ENCODE data around the gene GPS1.

GPS1 gene

DNA sequence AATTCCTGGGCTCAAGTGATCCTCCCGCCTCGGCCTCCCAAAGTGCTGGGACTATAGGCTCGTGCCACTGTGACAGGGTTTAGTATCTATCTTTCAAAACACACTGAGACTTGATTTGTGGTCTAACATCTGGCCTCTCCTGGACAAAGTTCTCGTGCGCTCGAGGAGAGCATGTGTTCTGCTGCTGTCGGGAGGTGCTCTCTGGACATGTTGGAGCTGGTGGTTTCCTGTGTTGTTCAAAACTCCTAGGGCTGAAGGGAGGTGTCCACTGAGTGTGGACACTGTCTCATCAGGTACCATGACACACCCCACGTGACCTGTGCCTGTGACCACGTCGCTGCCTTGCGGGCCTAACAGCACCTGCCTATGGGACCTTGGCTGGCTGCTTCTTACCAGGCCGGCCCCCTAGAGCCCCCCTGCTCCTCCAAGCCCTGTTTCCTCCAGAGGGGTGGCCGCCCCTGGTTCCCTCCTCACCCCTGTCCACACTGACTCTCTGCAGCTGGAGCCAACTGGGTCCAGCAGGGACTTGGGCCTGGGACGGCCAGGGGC lies 5.7 kb upstream of the GPS1 start:
- no peak for DNase-seq (ENCODE audit: low spot score)

DNA sequence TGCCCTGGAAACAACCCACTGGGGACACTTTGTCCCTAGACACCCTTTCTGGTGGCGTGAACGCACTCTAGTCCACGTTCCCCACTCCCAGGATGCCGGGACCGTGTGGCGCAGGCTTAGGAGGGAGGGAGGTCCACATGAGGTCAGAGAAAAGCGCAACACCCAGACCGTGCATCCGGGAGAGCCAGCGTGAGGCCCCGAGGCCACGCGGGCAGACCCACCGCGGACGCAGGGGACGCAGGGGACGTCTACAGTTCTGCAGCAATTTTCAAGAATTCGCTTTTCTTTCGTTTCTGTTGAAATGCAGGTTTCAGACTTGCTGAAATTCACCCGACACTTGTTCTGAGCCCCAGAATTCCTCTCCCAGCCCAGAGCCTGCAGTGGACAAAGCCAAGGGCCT lies 4.8 kb upstream of the GPS1 start:
- DNase-seq (ENCODE audit: low spot score): no peak

DNA sequence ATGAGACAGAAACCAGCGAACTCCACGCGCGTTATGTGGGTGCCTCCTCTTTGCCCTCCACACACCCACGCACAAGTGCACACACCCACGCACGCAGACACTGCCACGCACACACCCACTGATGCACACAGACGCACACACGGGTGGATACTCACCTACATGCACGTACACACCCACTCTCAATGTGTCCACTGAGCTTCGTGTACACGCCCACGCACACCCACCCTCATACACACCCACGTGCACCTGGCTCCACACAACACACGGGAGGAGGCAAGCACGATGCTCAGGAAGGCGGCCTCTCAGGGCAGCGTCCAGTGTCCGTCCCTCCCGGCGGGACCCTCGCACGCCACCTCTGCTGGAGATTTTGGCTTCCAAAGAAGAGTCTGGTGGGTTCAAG lies 4.3 kb upstream of the GPS1 start:
- no peak for DNase-seq (ENCODE audit: low spot score)

DNA sequence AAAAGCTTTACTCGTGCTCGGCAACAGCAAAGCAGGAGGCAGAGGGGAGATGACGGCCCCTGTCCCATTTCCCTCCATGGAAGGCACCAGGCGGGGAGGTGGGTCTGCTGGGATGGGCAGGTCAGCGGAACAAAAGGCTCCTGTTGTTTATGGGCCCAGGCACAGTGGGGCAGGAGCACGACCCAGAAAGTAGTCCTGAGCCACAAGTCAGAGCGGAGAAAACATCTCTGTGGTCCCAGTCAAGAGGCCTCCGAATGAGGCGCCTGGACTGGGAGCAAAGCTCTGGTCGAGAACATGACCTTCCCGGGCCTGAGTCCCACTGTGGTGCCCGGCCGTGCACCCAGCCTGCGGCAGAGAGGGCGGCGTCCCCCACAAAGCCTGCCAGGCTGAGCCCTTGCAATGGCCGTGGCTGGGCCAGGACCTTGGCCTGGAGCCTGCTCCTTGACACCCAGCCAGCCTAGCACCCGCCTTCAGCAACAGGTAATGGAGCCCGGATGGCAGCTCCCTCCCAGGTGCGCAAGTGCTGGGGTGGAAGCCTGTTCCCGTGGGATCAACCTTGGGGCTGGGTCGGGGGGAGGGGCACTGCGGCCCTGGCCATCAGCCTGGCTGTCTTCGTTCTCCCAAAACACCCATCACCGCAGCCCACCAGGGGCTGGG lies 3.7 kb upstream of the GPS1 start:
- no peak for DNase-seq (ENCODE audit: low spot score)

DNA sequence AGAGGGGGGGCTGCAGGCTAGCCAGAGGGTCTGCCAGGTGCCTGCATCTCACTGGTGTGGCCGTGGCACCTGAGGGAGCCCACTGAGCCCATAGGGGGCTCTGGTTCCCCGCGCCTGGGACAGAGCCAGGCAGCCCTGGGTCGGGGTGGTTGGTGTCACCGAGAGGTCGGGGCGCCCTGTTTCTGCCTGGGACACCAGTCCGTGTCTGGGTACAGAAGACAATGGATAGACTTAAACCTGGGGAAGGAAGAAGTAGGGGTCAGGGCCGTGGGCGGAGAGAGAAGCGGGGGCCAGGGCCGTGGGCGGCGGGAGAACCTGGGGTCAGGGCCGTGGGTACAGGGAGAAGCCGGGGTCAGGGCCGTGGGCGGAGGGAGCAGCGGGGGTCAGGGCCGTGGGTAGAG lies 3.1 kb upstream of the GPS1 start:
- no peak for DNase-seq (ENCODE audit: low spot score)

DNA sequence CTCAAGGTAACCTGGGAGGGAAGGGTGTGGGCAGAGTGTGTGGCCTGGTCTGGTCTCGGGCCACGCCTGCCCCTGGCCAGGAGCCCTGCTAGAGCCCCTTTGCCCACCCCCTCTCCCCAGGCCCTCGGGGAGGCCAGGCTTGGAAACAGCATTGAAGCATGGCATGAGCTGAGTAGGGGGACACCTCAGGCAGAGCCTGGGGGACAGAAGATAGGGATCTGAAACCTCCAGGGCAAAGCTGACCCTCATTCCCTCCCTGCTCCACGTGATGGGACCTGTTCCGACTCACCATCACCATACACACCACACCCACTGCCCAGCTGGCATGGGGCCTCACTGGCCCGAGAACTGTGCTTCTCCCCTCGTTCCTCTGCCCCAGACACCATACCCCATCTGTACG lies 2.6 kb upstream of the GPS1 start:
- no peak for DNase-seq (ENCODE audit: low spot score)

DNA sequence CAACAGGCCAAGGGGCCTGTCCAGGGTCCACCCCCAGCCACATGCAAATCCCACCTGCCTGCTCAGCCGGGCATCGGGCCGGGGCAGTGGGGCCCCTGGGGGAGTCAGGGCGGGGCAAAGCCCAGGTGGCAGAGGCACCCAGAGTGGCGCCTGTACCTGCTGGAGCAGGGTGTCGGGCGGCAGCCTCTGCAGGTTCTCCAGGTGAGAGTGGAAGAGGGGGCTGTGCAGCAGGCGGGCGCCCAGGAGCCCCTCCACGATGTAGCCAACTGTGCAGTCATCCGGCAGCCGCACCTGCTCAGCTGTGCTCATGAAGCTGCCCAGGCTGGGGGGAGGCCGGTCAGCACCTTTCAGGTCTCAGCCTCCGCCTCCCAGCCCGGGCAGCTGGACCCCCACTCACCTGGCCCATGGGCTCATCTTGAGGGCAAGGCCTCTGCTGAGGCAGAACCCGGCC lies 2.2 kb upstream of the GPS1 start:
- no peak for DNase-seq (ENCODE audit: low spot score)

DNA sequence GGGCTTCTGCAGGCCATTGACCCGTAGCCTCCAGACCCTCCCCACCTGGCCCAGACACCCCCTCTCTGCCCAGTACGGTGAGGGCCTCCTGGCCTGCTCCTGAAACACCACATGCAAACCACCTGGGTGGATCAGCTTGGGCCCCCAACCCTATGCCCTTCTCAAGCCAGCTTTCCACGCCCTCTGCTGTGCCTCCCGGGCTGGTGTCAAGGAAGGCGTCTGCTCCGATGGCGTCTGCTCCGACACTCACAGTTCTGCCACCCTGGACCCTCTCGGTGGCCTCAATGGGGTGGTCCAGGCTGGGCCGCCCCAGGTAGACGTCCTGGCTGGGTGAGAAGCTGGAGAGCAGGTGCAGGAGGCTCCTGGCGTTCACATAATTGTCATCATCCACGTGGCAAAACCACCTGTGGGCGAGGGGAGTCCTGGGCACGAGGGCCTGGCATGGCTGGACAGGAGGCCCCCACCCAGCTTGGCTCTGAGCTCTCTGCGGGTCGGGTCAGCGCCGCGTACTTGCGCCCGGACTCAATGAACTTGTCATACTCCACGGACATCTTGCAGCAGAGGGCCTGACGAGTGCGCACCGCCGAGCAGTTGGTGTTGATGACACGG lies 1.4 kb upstream of the GPS1 start:
- DNase-seq (ENCODE audit: low spot score): no peak

DNA sequence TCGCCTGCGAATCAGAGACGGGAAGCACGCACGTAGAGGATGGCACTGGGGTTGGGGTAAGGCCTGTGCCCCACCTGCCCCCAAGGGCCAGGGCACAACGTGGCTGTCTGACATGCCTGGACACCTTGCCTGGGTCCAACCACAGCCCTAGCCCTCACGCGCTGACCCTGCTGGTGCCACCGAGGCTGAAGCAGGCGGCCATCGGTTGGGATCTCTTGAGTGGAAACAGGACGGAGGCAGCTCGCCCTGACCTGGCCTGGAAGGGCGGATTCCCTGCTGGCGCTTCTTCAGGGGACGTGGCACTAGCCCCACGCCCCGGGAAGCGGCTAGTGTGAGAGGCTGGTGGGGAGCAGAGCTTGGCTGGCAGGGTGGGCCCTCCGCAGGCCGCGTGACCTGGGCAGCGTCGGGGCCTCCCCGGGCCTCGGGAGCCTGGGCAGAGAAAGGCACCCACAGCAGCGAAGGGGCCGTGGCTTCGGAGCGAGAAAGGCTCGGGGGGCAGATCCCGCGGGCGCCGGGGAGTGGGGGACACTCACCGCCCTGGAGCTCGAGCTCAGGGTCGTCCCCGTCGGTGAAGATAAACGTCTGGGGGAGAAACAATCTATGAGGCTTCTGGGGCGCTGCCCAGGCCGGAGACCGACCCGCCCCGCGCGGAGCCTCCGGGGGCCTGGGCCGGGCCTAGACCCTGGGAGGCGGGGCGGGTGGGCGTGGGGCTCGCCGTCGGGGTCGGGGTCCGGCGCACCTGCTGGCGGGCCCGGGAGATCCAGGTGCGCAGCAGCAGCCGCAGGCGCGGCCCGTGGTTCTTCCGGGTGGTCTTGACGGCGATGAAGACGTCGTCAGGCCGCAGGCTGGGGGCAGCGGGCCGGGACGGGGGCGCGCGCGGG lies 697 bp upstream of the GPS1 start:
- DNase-seq (ENCODE audit: low spot score): peak; percentile 56

DNA sequence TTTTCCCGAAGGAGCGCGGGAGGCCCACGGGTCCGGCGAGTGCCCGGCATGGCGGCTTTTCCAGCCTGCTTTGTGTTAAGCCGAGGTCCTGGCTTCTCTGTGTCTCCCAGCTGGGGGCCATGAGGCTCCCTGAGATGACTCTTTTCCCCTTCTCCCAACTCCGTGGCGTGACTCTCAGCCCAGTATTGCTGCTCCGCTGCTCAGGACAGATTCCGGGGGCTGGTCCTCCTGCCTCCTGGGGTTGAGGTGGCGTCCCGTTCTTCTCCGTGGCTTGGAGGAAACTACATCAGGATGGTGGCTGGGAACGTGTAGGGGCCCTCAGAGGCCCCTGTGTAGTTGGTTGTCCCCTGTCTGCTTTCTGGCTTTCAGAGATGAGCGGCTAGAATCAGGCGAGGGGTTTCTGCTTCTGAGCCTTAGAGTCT lies 951 bp downstream of the GPS1 start:
- peak; percentile 36 for DNase-seq (ENCODE audit: low spot score)

DNA sequence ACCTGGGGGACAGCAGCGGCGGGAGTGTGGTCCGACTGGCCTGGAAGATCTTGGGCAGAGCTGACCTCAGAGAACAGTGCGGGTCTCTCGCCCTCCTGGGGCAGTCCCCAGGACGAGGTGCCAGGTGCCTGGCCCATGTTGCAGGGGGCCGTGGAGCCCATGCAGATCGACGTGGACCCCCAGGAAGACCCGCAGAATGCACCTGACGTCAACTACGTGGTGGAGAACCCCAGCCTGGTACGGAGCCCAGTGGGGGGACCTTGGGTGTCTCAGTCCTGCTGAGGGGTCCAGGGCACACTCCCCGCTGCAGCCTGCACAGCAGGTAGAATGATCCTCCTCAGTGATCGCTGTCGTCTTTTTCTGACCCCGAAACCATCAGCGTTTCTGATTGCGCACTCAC lies 1.4 kb downstream of the GPS1 start:
- no peak for DNase-seq (ENCODE audit: low spot score)

DNA sequence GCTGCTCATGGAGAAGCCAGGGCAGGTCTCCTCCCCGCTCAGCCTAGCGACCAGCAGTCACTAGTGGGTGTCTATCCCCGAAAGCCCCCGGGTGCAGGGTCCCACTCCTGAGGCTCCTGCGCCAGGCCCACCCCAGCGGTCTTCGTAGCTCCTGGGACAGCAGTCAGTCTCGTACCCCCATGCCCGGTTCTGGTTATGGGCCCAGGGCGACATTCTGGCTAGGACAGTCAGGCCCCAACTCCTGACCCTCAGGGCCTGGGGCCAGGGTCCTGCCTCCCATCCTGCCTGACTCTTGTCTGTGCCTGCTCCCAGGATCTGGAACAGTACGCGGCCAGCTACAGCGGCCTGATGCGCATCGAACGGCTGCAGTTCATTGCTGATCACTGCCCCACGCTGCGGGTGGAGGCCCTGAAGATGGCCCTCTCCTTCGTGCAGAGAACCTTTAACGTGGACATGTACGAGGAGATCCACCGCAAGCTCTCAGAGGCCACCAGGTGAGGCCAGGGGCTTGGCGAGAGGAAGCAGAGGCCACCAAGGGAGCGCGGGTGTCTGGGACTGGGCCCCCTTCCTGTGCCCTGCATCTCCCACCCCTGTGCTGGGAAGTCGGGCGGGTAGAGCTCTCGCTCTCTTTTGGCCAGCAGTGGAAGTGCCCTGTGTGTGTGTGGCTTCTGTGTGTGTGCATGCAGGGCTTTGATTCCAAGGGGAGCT lies 2.0 kb downstream of the GPS1 start:
- DNase-seq (ENCODE audit: low spot score): no peak

DNA sequence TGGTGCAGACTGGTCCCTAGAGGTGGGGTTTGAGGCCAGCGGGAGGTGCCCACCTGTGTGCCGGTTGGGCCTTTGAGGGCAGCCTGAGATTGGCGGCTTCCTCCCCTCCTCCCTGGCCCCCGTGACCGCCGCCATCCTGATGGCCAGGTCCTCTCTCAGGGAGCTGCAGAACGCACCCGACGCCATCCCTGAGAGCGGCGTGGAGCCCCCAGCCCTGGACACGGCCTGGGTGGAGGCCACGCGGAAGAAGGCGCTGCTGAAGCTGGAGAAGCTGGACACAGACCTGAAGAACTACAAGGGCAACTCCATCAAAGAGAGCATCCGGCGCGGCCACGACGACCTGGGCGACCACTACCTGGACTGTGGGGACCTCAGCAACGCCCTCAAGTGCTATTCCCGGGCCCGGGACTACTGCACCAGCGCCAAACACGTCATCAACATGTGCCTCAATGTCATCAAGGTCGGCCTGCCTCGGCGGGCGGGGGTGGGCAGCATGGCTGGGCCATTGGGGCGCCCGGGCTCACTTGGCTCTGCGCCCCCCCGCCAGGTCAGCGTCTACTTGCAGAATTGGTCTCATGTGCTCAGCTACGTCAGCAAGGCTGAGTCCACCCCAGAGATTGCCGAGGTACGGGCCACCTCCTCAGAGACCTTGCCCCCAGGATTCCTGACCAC lies 2.8 kb downstream of the GPS1 start:
- no peak for DNase-seq (ENCODE audit: low spot score)

DNA sequence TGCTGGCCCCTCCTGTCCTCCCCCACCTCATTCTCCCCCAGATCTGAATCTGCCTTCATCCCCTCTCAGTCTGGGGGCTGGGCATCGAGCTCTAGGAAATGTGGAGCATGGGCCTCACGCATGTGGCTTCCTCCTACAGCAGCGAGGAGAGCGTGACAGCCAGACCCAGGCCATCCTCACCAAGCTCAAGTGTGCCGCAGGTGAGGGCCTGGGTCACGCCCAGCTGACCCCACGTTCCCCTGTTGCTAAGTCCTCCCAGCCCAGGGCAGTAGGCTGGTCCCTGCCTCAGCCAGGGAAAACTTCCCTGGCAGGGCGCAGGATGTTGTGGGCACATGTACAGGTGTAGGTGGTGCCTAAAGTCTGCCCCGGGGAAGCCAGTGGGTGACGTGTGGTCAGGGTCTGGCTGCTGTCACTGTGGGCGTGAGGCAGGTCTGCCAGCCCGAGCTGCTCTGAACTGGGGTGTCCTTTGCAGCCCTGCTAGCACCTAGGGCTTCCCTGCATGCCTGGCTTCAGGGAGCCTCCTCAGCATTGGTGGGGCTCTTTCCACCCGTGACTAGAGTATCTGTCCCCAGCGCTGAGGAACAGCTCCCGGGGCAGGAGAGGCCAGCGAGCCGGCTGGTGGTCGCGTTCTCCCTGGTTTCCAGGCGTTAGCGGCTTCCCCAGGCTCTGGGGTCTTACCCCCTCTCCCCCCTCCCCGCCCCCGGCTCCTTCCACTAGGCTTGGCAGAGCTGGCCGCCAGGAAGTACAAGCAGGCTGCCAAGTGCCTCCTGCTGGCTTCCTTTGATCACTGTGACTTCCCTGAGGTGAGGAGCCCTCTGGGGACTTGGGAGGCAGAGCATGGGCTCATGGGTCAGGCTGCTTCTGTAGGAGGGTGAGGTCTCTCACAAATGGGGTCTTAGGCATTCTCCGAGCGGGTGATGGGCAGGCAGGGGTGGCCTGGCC lies 3.6 kb downstream of the GPS1 start:
- no peak for DNase-seq (ENCODE audit: low spot score)

DNA sequence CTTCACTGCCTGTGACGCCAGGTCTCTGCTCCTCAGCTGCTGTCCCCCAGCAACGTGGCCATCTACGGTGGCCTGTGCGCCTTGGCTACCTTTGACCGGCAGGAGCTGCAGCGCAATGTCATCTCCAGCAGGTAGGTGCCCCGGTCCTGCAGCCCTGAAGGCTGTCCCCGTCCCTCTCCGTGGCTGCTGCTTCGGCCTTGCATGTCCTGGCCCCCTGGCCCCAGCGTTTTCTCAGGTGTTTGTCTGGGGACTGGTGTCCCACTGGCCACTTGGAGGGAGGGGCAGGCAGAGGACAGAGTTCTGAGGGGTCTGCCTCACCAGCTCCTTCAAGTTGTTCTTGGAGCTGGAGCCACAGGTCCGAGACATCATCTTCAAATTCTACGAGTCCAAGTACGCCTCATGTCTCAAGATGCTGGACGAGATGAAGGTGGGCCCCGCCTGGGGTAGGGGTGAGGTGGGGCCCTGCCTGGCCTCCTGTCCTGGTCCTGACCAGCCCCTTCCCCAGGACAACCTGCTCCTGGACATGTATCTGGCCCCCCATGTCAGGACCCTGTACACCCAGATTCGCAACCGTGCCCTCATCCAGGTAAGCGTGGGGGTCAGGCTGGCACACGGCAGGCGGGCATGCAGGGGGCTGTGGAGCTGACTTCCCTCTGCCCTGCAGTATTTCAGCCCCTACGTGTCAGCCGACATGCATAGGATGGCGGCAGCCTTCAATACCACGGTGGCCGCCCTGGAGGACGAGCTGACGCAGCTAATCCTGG lies 4.4 kb downstream of the GPS1 start:
- DNase-seq (ENCODE audit: low spot score): no peak

DNA sequence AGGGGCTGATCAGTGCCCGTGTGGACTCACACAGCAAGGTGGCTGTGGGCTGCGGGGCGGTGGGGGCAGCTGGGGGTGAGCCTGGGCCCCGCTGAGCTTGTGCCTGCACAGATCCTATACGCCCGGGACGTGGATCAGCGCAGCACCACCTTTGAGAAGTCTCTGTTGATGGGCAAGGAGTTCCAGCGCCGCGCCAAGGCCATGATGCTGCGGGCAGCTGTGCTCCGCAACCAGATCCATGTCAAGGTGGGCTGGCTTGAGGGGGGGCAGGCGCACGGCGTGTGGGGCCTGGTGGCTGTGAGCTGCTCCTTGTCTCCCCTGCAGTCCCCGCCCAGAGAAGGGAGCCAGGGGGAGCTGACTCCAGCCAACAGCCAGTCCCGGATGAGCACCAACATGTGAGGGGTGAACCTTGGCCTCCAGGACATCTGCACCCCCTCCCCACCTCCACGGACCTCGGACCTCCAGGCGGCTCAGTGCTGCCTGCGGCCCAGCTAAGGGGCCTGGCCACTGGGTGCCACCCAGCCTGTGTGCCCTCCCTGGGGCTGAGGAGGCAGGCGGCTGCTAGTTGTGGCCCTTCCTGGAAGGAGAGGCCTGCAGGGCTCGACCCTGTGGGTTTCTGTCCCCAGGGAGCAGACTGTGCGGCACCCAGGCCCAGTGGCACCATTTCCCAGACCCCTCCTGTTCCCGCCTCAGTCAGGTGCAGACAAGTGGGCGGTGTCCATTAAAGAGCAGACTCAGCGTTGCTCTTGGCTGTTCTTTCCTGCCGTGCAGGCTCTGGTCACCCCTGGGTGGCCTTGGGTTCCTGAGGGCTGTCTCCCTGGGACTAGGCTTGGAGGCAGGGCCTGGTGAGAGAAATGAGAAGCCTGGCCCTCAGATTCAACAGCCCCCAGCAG lies 5.3 kb downstream of the GPS1 start:
- no peak for DNase-seq (ENCODE audit: low spot score)

DNA sequence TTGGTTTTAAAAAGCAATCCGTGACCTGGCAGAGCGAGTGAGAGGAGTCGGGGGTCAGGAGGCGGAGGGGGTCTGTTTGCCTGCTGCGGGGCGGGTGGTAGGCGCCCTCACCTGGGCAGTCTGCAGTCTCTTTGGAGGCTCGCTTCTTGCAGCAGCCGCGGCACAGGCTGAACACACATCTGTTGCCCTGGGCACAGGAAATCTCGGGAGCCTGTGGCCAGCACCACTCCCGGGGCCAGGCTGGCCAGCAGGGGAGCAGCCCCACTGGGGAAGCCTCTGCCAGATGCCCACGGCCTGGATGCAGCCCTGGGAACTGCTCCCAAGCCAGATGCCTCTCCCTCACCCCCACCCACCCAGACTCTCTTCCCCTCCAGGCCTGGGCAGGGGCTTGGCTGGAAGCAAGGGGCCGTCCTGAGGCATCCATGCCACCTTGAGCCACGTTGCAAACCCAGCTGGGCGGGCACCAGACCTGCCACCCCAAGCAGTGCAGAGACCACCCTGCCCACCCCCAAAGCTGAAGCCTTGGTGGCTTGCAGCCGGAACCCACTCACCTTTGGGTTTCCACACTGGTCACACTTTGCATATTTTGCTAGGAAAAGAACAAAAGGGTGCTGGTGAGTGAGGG lies 6.6 kb downstream of the GPS1 start:
- DNase-seq (ENCODE audit: low spot score): no peak

DNA sequence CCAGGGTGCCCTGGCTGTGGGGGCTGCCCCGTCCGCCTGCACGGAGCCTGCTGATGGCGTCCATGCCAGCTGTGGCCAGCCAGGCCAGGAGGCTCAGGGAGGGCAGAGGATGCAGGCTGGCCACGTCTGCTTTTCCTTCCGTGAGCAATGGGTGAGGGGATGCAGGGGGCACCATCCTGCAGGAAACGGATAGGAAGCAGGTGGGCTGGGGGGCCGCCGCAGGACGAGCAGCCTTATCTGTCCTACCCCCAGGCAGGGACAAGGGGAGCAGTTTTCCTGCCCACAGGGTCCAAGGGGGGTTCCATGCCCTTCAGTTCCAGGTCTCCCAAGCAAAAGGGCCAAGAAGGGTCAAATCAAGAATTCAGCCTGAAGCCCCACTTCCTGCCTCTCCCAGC lies 7.2 kb downstream of the GPS1 start:
- no peak for DNase-seq (ENCODE audit: low spot score)
